Panc1 (cell line): ENCODE data around the gene COL23A1. TPM values are rescaled to one million over a fixed set of nuclear protein-coding genes. Genes with fewer than 3 reads are reported as not detected.

Experiments
- ATAC-seq: fragments of 200-7000 bp; cut with Tn5 transposase; 2 replicates; pipeline ENCODE4 v1.9.1; 2020; ENCODE audit warnings: mild to moderate bottlenecking, moderate library complexity
- BruUV-seq: library from RNA; stranded (reverse); fragments of 400-500 nt; replicated peaks from 2 replicates; lab custom pipeline; 2021; lab: Mats Ljungman, UMichigan
- CTCF ChIA-PET: fragments of 300-600 bp; sonication (Branson Sonifier 250); formaldehyde crosslinking; loops from one replicate; lab custom pipeline; 2022; ENCODE audit warnings: antibody characterized with exemption; lab: Charles Lee
- POLR2A ChIA-PET: fragments of 300-600 bp; sonication (Branson Sonifier 250); formaldehyde crosslinking; loops from one replicate; lab custom pipeline; 2022; ENCODE audit warnings: antibody characterized with exemption; lab: Charles Lee
- DNase-seq: peaks from one replicate; pipeline ENCODE4 v3.0.0-alpha.2; 2010; ENCODE audit warnings: low read depth, low spot score
- H3K27ac ChIP-seq: 2 replicates; pipeline ENCODE4 v1.5.1; 2011; ENCODE audit warnings: mild to moderate bottlenecking, low read length, inconsistent platforms
- H3K27me3 ChIP-seq: fragments of 200-500 bp; sonication (Bioruptor generic); 2 replicates; pipeline ENCODE4 v1.6.0; 2014; ENCODE audit warnings: low read length, inconsistent platforms; ENCODE audit not compliant: control insufficient read depth, insufficient read depth
- H3K36me3 ChIP-seq: fragments of 200-500 bp; sonication (Bioruptor generic); 2 replicates; pipeline ENCODE4 v1.5.1; 2014; ENCODE audit warnings: inconsistent platforms, mild to moderate bottlenecking, low read length, moderate library complexity; ENCODE audit not compliant: control insufficient read depth, insufficient read depth
- H3K4me1 ChIP-seq: 2 replicates; pipeline ENCODE4 v1.5.1; 2011; ENCODE audit warnings: inconsistent platforms, mild to moderate bottlenecking, low read length, moderate library complexity; ENCODE audit not compliant: control insufficient read depth, insufficient read depth
- H3K4me3 ChIP-seq, 2 experiments: 2 replicates each; pipeline ENCODE4 v1.5.1; 2011 to 2012; ENCODE audit warnings: low read depth in 2 of 2, low read length in 2 of 2, mild to moderate bottlenecking in 2 of 2, inconsistent platforms in 1 of 2, moderate library complexity in 1 of 2
- H3K9me3 ChIP-seq: fragments of 200-500 bp; sonication (Bioruptor generic); 2 replicates; pipeline ENCODE4 v1.5.1; 2014; ENCODE audit warnings: low read depth, mild to moderate bottlenecking, inconsistent platforms, low read length, moderate library complexity; ENCODE audit not compliant: control insufficient read depth, insufficient read depth
- POLR2AphosphoS5 ChIP-seq: IDR thresholded peaks from 2 replicates; pipeline ENCODE4 v1.6.1; 2012; ENCODE audit warnings: mild to moderate bottlenecking, low read depth, low read length, moderate library complexity
- SIN3A ChIP-seq: IDR thresholded peaks from 2 replicates; pipeline ENCODE4 v1.6.1; 2012; ENCODE audit warnings: low read depth, mild to moderate bottlenecking, low read length, moderate library complexity, borderline replicate concordance; ENCODE audit not compliant: insufficient read depth
- TCF7L2 ChIP-seq: IDR thresholded peaks from 2 replicates; pipeline ENCODE4 v1.6.1; 2011; ENCODE audit warnings: mild to moderate bottlenecking, low read depth, low read length, inconsistent platforms
- in situ Hi-C: cut with HindIII; loops from 2 replicates; pipeline ENCODE4 v1.10.0; 2016; ENCODE audit warnings: low sequenced_read_pairs, low pct_unique_long_range_greater_than_20kb
- intact Hi-C: fragments of 100-400 bp; cut with micrococcal nuclease; formaldehyde crosslinking; loops from one replicate; pipeline ENCODE4 v1.10.0; 2022; ENCODE audit not compliant: unreplicated experiment
- total RNA-seq: library from RNA; stranded (reverse); gene quantifications from one replicate; pipeline ENCODE4 v1.2.1, GENCODE V29; 2021; ENCODE audit not compliant: unreplicated experiment
- TF ChIP-seq, protein P1 (sequence below), 2 experiments: IDR thresholded peaks; 2 replicates each; pipeline ENCODE4 v1.6.1; 2011 to 2012; ENCODE audit warnings: low read depth in 2 of 2, control low read depth in 1 of 2, low read length in 1 of 2, mild to moderate bottlenecking in 1 of 2, moderate library complexity in 1 of 2; ENCODE audit not compliant: insufficient read depth in 1 of 2
- TF ChIP-seq, protein P2 (sequence below): fragments of 450-650 bp; IDR thresholded peaks from 2 replicates; pipeline ENCODE4 v1.5.1; 2017; ENCODE audit warnings: mild to moderate bottlenecking

Gene COL23A1
- total RNA-seq, 1 experiment from 2014 or later, result 0.05 TPM

DNA sequence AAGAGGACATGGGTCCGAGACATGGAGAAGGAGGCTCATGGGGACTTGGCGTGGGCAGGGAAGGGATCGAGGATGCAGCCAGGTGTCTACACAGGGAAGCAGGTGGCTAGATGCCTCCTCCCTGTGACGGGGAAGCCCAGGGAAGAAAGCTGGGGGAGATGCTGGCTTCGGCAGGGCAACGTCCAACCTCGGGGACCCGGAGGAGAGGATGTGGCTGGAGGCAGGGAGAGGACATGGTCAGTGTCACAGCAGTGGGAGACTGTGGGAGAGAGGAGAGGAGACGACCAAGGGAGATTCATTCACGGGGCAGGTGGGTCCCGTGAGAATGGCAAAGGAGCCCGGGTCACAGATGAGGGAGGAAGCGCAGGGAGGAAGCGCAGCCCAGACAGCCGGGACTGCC lies 284.4 kb downstream of the COL23A1 start:
- no TSS peak for BruUV-seq
- no peak overlapping the region for H3K4me3 ChIP-seq
- in situ Hi-C loops (no loop called here), intact Hi-C loops (no loop called here)
- ATAC-seq (no peak), DNase-seq (no peak)
- peaks cover 5% of the 10 kb centered on the region for H3K27me3 ChIP-seq
- H3K27ac ChIP-seq, result no peak overlapping the region
- TF ChIP-seq, protein P1, sequence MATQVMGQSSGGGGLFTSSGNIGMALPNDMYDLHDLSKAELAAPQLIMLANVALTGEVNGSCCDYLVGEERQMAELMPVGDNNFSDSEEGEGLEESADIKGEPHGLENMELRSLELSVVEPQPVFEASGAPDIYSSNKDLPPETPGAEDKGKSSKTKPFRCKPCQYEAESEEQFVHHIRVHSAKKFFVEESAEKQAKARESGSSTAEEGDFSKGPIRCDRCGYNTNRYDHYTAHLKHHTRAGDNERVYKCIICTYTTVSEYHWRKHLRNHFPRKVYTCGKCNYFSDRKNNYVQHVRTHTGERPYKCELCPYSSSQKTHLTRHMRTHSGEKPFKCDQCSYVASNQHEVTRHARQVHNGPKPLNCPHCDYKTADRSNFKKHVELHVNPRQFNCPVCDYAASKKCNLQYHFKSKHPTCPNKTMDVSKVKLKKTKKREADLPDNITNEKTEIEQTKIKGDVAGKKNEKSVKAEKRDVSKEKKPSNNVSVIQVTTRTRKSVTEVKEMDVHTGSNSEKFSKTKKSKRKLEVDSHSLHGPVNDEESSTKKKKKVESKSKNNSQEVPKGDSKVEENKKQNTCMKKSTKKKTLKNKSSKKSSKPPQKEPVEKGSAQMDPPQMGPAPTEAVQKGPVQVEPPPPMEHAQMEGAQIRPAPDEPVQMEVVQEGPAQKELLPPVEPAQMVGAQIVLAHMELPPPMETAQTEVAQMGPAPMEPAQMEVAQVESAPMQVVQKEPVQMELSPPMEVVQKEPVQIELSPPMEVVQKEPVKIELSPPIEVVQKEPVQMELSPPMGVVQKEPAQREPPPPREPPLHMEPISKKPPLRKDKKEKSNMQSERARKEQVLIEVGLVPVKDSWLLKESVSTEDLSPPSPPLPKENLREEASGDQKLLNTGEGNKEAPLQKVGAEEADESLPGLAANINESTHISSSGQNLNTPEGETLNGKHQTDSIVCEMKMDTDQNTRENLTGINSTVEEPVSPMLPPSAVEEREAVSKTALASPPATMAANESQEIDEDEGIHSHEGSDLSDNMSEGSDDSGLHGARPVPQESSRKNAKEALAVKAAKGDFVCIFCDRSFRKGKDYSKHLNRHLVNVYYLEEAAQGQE (IDR thresholded peaks at IDR 0.05; ENCODE audit: insufficient read depth in 1 of 2, low read depth in 2 of 2, low read length in 1 of 2), result no peak
- TF ChIP-seq, protein P2, sequence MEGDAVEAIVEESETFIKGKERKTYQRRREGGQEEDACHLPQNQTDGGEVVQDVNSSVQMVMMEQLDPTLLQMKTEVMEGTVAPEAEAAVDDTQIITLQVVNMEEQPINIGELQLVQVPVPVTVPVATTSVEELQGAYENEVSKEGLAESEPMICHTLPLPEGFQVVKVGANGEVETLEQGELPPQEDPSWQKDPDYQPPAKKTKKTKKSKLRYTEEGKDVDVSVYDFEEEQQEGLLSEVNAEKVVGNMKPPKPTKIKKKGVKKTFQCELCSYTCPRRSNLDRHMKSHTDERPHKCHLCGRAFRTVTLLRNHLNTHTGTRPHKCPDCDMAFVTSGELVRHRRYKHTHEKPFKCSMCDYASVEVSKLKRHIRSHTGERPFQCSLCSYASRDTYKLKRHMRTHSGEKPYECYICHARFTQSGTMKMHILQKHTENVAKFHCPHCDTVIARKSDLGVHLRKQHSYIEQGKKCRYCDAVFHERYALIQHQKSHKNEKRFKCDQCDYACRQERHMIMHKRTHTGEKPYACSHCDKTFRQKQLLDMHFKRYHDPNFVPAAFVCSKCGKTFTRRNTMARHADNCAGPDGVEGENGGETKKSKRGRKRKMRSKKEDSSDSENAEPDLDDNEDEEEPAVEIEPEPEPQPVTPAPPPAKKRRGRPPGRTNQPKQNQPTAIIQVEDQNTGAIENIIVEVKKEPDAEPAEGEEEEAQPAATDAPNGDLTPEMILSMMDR, result no peak
- TF ChIP-seq SIN3A, result no peak
- TF ChIP-seq POLR2AphosphoS5, result no peak
- no peak for TF ChIP-seq TCF7L2
- CTCF ChIA-PET, result no interaction called here
- H3K4me1 ChIP-seq, result no peaks in the 10 kb centered on the region
- no peaks in the 10 kb centered on the region for H3K9me3 ChIP-seq
- H3K36me3 ChIP-seq, result no peaks in the 10 kb centered on the region
- POLR2A ChIA-PET, result no interaction called here

DNA sequence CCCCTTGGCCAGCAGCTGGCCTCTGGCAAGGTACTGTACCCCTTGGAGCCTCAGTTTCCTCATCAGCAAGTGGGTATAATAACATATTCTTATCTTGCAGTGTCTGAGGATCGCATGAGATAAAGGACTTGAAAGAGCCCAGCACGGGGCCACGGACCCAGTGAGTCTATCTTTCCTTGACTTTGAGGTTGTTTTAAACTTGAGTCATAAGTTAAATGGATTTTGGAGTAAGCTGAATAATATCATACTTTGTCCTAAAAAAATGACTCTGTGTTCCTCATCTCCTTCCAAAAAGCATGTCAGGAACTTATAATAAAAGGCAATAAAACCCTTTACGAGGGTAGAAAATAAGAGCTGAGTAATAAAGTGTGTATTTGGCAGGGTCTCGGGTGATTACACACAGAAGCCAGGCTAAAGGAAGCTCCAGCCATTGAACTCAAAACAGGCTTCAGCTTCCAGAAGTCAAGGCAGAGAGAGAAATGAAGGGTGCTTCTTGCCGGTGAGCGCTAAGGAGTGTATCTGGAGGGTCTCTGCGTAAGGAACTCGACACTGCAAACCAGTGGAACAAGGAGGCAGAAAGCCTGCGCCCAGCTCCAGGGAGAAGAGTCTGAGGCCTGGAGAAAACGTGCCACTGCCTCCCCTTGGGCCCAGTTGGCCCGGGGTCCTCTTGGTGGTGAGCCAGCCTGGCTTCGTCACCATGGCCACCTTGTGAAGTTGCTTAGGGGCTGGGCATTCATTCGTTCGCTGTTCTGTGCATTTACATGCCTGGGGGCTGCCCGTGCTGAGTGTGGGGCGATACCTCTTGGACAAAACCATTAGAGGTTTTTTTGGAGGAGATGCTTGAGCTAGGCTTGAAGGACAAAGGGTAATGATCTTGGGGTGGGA lies 285.2 kb downstream of the COL23A1 start:
- Histone ChIP-seq H3K9me3 (no peaks in the 10 kb centered on the region), H3K4me1 (no peaks in the 10 kb centered on the region), H3K4me3 (no peak overlapping the region), H3K36me3 (no peaks in the 10 kb centered on the region), H3K27ac (no peak overlapping the region), H3K27me3 (peaks cover 5% of the 10 kb centered on the region)
- POLR2A ChIA-PET, result no interaction called here
- TF ChIP-seq, protein P2, result no peak
- TF ChIP-seq, protein P1 (IDR thresholded peaks at IDR 0.05; ENCODE audit: insufficient read depth in 1 of 2, low read depth in 2 of 2, low read length in 1 of 2), result no peak
- intact Hi-C loops, result no loop called here
- BruUV-seq, result no TSS peak
- ATAC-seq (no peak), DNase-seq (no peak)
- in situ Hi-C loops, result no loop called here
- CTCF ChIA-PET, result interaction anchor here (1.1 kb wide), 1 partner anchor 21 kb away, joined by 3 read pairs; no protein-coding TSS in a partner anchor
